Uterus (tissue), 4 donors: Measurements from ENCODE around the gene NSUN6. TPM values are rescaled to one million over a fixed set of nuclear protein-coding genes. Genes with fewer than 3 reads are reported as not detected.
"Not testable (repeated sequence)": the region's sequence is repeated elsewhere in the genome, so short reads cannot be mapped to it uniquely, and the experiment has no call there.

ENCODE experiments used
- DNase-seq, 2 donors: peaks; one replicate each; pipeline ENCODE4 v3.0.0-alpha.2; 2019 to 2020
- H3K27ac ChIP-seq, 2 donors: fragments of 200-600 bp; sonication (generic); 1 replicate in 1 of 2; 2 replicates in 1 of 2; pipeline ENCODE4 v1.5.1; 2016 to 2018
- H3K27me3 ChIP-seq, 2 donors: fragments of 200-600 bp; sonication (generic); one replicate each; pipeline ENCODE4 v1.5.1; 2018 to 2019; ENCODE audit warnings: control low read depth in 1 of 2
- H3K36me3 ChIP-seq, 2 donors: fragments of 200-600 bp; sonication (generic); one replicate each; pipeline ENCODE4 v1.5.1; 2019; ENCODE audit warnings: control low read depth in 1 of 2
- H3K4me1 ChIP-seq, 2 donors: fragments of 200-600 bp; sonication (generic); one replicate each; pipeline ENCODE4 v1.5.1; 2018 to 2019; ENCODE audit warnings: control low read depth in 1 of 2
- H3K4me3 ChIP-seq, 2 donors: fragments of 200-600 bp; sonication (generic); 1 replicate in 1 of 2; 2 replicates in 1 of 2; pipeline ENCODE4 v1.5.1; 2018 to 2019; ENCODE audit warnings: mild to moderate bottlenecking in 1 of 2
- H3K9me3 ChIP-seq, 2 donors: fragments of 200-600 bp; sonication (generic); one replicate each; pipeline ENCODE4 v1.5.1; 2019; ENCODE audit warnings: control low read depth in 1 of 2
- POLR2A ChIP-seq, 2 donors: fragments of 450-650 bp; IDR thresholded peaks; one replicate each; pipeline ENCODE4 v1.6.1; 2016; ENCODE audit warnings: antibody characterized with exemption in 2 of 2, mild to moderate bottlenecking in 1 of 2, moderate library complexity in 1 of 2
- intact Hi-C: fragments of 100-400 bp; cut with DNase I; formaldehyde crosslinking; loops from one replicate; pipeline ENCODE4 v1.15.1; 2023; ENCODE audit warnings: low total_unique reads
- total RNA-seq, 4 donors: library from RNA; depleted of rRNA in 3 of 4; stranded (reverse); fragments of >200 nt in 3 of 4; gene quantifications; one replicate each; pipeline versions ENCODE4 v1.1.0 to v1.2.4, GENCODE V29; 2014 to 2023
- TF ChIP-seq, protein P1 (sequence below), 4 experiments: fragments of 200-600 bp in 2 of 4; fragments of 450-650 bp in 2 of 4; sonication (generic) in 2 of 4; IDR thresholded peaks; one replicate each; pipeline ENCODE4 v1.5.1; 2016 to 2019; ENCODE audit warnings: antibody characterized with exemption in 4 of 4, mild to moderate bottlenecking in 2 of 4, moderate library complexity in 1 of 4
- donor health status: DM: yes; HTN: yes; CAD: no.

The NSUN6 gene
- total RNA-seq, 4 donors from 2014 or later: 8.5 to 43.3 (median 26.2) TPM

GRCh38 chr10:18635995-18636394, 15.4 kb downstream of the NSUN6 start:
- no peak for DNase-seq
- intact Hi-C loops: no loop called here
- no peak overlapping the region for H3K27ac ChIP-seq
- no peak overlapping the region for H3K4me3 ChIP-seq
- H3K9me3 ChIP-seq: no peaks in the 10 kb centered on the region
- TF ChIP-seq, protein P1, sequence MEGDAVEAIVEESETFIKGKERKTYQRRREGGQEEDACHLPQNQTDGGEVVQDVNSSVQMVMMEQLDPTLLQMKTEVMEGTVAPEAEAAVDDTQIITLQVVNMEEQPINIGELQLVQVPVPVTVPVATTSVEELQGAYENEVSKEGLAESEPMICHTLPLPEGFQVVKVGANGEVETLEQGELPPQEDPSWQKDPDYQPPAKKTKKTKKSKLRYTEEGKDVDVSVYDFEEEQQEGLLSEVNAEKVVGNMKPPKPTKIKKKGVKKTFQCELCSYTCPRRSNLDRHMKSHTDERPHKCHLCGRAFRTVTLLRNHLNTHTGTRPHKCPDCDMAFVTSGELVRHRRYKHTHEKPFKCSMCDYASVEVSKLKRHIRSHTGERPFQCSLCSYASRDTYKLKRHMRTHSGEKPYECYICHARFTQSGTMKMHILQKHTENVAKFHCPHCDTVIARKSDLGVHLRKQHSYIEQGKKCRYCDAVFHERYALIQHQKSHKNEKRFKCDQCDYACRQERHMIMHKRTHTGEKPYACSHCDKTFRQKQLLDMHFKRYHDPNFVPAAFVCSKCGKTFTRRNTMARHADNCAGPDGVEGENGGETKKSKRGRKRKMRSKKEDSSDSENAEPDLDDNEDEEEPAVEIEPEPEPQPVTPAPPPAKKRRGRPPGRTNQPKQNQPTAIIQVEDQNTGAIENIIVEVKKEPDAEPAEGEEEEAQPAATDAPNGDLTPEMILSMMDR (IDR thresholded peaks at IDR 0.05): no peak
- no peak for TF ChIP-seq POLR2A (IDR thresholded peaks at IDR 0.05)
- H3K36me3 ChIP-seq: no peaks in the 10 kb centered on the region
- H3K27me3 ChIP-seq: no peaks in the 10 kb centered on the region
- no peaks in the 10 kb centered on the region for H3K4me1 ChIP-seq

DNA sequence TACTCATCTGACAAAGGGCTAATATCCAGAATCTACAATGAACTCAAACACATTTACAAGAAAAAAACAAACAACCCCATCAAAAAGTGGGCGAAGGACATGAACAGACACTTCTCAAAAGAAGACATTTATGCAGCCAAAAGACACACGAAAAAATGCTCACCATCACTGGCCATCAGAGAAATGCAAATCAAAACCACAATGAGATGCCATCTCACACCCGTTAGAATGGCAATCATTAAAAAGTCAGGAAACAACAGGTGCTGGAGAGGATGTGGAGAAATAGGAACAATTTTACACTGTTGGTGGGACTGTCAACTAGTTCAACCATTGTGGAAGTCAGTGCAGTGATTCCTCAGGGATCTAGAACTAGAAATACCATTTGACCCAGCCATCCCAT, 18.9 kb downstream of the NSUN6 start:
- DNase-seq, H3K27me3 ChIP-seq, H3K4me3 ChIP-seq, H3K4me1 ChIP-seq, H3K36me3 ChIP-seq, intact Hi-C loops, H3K9me3 ChIP-seq, H3K27ac ChIP-seq: not testable (repeated sequence)

GRCh38 chr10:18627452-18628018, 23.9 kb downstream of the NSUN6 start:
- intact Hi-C loops: not testable (repeated sequence)
- peak overlapping the region; percentile 38 to 52 for H3K4me3 ChIP-seq

DNA sequence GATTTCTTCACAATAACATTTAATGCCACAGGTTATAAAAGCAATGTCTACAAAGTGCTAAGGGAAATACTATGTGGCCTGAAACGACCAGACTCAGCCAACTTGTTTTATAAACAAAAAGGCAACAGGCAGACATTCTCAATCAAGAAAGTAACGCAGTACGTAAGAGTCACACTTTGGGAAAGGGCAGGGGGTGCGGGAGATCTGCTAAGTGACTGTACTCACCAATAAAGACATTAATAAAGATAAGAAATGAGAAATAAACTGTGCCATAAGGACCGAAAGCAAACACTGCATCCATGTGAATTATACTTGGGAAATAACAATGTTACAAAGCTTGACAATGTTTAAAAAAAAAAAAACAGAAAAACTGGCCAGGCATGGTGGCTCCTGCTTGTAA, 25.5 kb downstream of the NSUN6 start:
- no peak overlapping the region for H3K27ac ChIP-seq
- TF ChIP-seq, protein P1 (IDR thresholded peaks at IDR 0.05): no peak
- no peak for TF ChIP-seq POLR2A (IDR thresholded peaks at IDR 0.05)
- H3K36me3 ChIP-seq: no peaks in the 10 kb centered on the region
- no peak for DNase-seq
- no peaks in the 10 kb centered on the region for H3K4me1 ChIP-seq
- H3K27me3 ChIP-seq: no peaks in the 10 kb centered on the region
- intact Hi-C loops: no loop called here
- no peaks in the 10 kb centered on the region for H3K9me3 ChIP-seq
- H3K4me3 ChIP-seq: no peak overlapping the region

More at GRCh38 chr10:18627452-18628018, 23.9 kb downstream of the NSUN6 start:
- not testable (repeated sequence) for H3K4me1 ChIP-seq, H3K36me3 ChIP-seq, H3K9me3 ChIP-seq, H3K27me3 ChIP-seq
- DNase-seq: peak; percentile 66 to 69
- TF ChIP-seq, protein P1 (IDR thresholded peaks at IDR 0.05): peak in 1 of 4 experiments; percentile 10
- peak overlapping the region; percentile 79 to 85 for H3K27ac ChIP-seq

GRCh38 chr10:18623671-18624070, 27.7 kb downstream of the NSUN6 start:
- DNase-seq, H3K27ac ChIP-seq, intact Hi-C loops, H3K27me3 ChIP-seq, H3K4me3 ChIP-seq, H3K9me3 ChIP-seq, H3K4me1 ChIP-seq, H3K36me3 ChIP-seq: not testable (repeated sequence)

- Histone ChIP-seq H3K9me3 (no peaks in the 10 kb centered on the region), H3K4me1 (no peaks in the 10 kb centered on the region), H3K27me3 (no peaks in the 10 kb centered on the region), H3K4me3 (no peak overlapping the region), H3K36me3 (no peaks in the 10 kb centered on the region), H3K27ac (no peak overlapping the region)
- intact Hi-C loops: no loop called here
- no peak for DNase-seq
- TF ChIP-seq POLR2A (IDR thresholded peaks at IDR 0.05): no peak
- TF ChIP-seq, protein P1 (IDR thresholded peaks at IDR 0.05): no peak
These were observed 30.5 kb downstream of the NSUN6 start for GRCh38 chr10:18620856-18621255.
